ENCODE measurements around the gene OR4K1. TPM values are rescaled to one million over a fixed set of nuclear protein-coding genes. Genes with fewer than 3 reads are reported as not detected.

Gene OR4K1
- total RNA-seq, 1 experiment from 2014 or later, result not detected

GRCh38 chr14:19917243-19917642 is 13.5 kb upstream of the OR4K1 start:
- no peaks in the 10 kb centered on the region for H3K27me3 Mint-ChIP-seq (ENCODE audit: insufficient read depth, unreplicated experiment)
- Histone ChIP-seq H3K36me3 (ENCODE audit: control insufficient read depth, insufficient read depth, low read length) (no peaks in the 10 kb centered on the region), H3K4me3 (ENCODE audit: low read depth, low read length) (no peak overlapping the region), H3K27me3 (replicated peaks; ENCODE audit: control insufficient read depth, insufficient read depth, low read length) (no peaks in the 10 kb centered on the region), H3K9me3 (no peaks in the 10 kb centered on the region), H3K4me1 (no peaks in the 10 kb centered on the region)
- H3K4me1 Mint-ChIP-seq (ENCODE audit: low read depth, unreplicated experiment), result no peaks in the 10 kb centered on the region
- BruUV-seq (replicated peaks), result no TSS peak
- TF ChIP-seq CTCF (IDR thresholded peaks at IDR 0.05; ENCODE audit: insufficient read depth in 1 of 2, low read depth in 1 of 2, low read length in 1 of 2, severe bottlenecking in 1 of 2, unreplicated experiment in 1 of 2), result no peak
- POLR2A ChIA-PET, result no interaction called here
- H3K27ac Mint-ChIP-seq (ENCODE audit: unreplicated experiment), result no peak overlapping the region
- no peaks in the 10 kb centered on the region for H3K9me3 Mint-ChIP-seq (ENCODE audit: unreplicated experiment)
- CTCF ChIA-PET, result no interaction called here
- H3K36me3 Mint-ChIP-seq (ENCODE audit: insufficient read depth, unreplicated experiment), result no peaks in the 10 kb centered on the region
- intact Hi-C loops (cut with micrococcal nuclease; ENCODE audit: unreplicated experiment), result no loop called here
- DNase-seq, result no peak
- H3K4me3 Mint-ChIP-seq (ENCODE audit: unreplicated experiment), result no peak overlapping the region

GRCh38 chr14:19917955-19918518 is 12.7 kb upstream of the OR4K1 start:
- intact Hi-C loops (cut with micrococcal nuclease; ENCODE audit: unreplicated experiment), result no loop called here
- Histone ChIP-seq H3K36me3 (ENCODE audit: control insufficient read depth, insufficient read depth, low read length) (no peaks in the 10 kb centered on the region), H3K4me3 (ENCODE audit: low read depth, low read length) (no peak overlapping the region), H3K9me3 (no peaks in the 10 kb centered on the region), H3K27me3 (replicated peaks; ENCODE audit: control insufficient read depth, insufficient read depth, low read length) (no peaks in the 10 kb centered on the region), H3K4me1 (no peaks in the 10 kb centered on the region)
- POLR2A ChIA-PET, result no interaction called here
- H3K4me3 Mint-ChIP-seq (ENCODE audit: unreplicated experiment), result no peak overlapping the region
- no TSS peak for BruUV-seq (replicated peaks)
- no peaks in the 10 kb centered on the region for H3K27me3 Mint-ChIP-seq (ENCODE audit: insufficient read depth, unreplicated experiment)
- H3K27ac Mint-ChIP-seq (ENCODE audit: unreplicated experiment), result no peak overlapping the region
- no peaks in the 10 kb centered on the region for H3K4me1 Mint-ChIP-seq (ENCODE audit: low read depth, unreplicated experiment)
- CTCF ChIA-PET, result no interaction called here
- DNase-seq, result no peak
- no peaks in the 10 kb centered on the region for H3K36me3 Mint-ChIP-seq (ENCODE audit: insufficient read depth, unreplicated experiment)
- TF ChIP-seq CTCF (IDR thresholded peaks at IDR 0.05; ENCODE audit: insufficient read depth in 1 of 2, low read depth in 1 of 2, low read length in 1 of 2, severe bottlenecking in 1 of 2, unreplicated experiment in 1 of 2), result no peak
- no peaks in the 10 kb centered on the region for H3K9me3 Mint-ChIP-seq (ENCODE audit: unreplicated experiment)

- no peaks in the 10 kb centered on the region for H3K4me1 ChIP-seq
- intact Hi-C loops (cut with micrococcal nuclease; ENCODE audit: unreplicated experiment), result no loop called here
- H3K9me3 ChIP-seq, result no peaks in the 10 kb centered on the region
- Mint-ChIP-seq H3K9me3 (ENCODE audit: unreplicated experiment) (no peaks in the 10 kb centered on the region), H3K27me3 (ENCODE audit: insufficient read depth, unreplicated experiment) (no peaks in the 10 kb centered on the region), H3K4me3 (ENCODE audit: unreplicated experiment) (no peak overlapping the region), H3K4me1 (ENCODE audit: low read depth, unreplicated experiment) (no peaks in the 10 kb centered on the region), H3K27ac (ENCODE audit: unreplicated experiment) (no peak overlapping the region), H3K36me3 (ENCODE audit: insufficient read depth, unreplicated experiment) (no peaks in the 10 kb centered on the region)
- DNase-seq, result no peak
- no TSS peak for BruUV-seq (replicated peaks)
- ChIA-PET POLR2A (no interaction called here), CTCF (no interaction called here)
- H3K4me3 ChIP-seq (ENCODE audit: low read depth, low read length), result no peak overlapping the region
- no peak for TF ChIP-seq CTCF (IDR thresholded peaks at IDR 0.05; ENCODE audit: insufficient read depth in 1 of 2, low read depth in 1 of 2, low read length in 1 of 2, severe bottlenecking in 1 of 2, unreplicated experiment in 1 of 2)
- H3K36me3 ChIP-seq (ENCODE audit: control insufficient read depth, insufficient read depth, low read length), result no peaks in the 10 kb centered on the region
- no peaks in the 10 kb centered on the region for H3K27me3 ChIP-seq (replicated peaks; ENCODE audit: control insufficient read depth, insufficient read depth, low read length)
These were observed 12.0 kb upstream of the OR4K1 start for GRCh38 chr14:19918553-19919264.
